HG03045 (cell line): Measurements from ENCODE around the gene MADD.

Experiments used
- ATAC-seq: cut with Tn5 transposase; IDR thresholded peaks from one replicate; pipeline ENCODE4 v1.9.1; 2021; ENCODE audit warnings: mild to moderate bottlenecking, moderate library complexity; ENCODE audit not compliant: unreplicated experiment

MADD gene

DNA sequence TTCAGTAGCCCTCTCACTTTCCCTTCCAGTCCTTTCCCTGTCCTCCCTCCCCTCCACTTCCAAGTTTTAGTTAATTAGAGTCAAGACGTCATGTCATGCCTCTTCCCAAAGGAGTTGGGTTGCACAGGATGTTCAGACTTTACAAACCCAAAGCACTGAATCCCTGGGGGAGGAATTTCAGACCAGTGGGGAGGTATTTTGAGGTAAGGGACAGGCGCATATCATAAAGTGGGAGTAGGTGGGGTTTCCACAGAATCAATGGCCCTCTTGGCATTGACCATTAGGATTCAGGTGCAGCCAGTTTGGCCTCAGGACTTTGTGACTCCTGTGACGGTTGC, 20.6 kb upstream of the MADD start:
- ATAC-seq, result no peak

DNA sequence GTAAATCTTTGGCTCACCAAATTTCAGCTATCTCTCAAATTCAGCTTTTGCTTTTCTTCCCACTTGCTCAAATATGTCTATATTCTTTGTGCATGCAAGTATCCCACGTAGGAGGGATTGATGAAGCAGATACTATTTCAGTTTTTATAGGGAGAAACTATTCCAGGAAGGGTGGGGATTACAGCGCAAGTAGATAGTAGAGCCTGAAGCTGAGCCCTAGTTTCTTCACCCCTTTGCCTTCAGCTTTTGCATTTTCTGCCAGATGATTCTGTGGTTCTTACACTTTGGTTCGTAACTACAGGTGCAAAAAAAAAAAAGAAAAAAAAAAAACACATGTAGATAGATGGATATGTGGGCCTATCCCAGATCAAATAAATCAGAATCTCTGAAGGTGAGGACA, 18.2 kb upstream of the MADD start:
- ATAC-seq, result no peak

DNA sequence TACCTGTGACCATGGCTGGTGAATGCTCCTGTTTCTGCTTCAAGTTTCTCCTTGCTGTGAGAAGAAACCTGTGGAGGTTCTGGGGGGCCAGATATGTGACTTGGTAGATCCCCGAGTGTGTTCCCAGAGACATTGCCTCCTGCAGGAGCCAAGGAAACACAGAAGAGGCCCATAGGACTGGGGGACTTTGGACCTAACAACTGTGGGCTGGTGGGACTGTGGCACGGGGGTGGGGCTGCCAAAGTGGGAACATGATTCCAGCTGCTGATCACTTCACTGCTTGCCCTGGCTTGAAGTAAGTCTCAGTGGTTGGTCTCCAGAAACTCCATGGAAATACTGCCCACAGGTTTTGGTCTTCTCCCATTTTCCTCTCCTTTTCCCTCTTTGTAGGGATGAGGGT, 16.3 kb upstream of the MADD start:
- ATAC-seq, result no peak

DNA sequence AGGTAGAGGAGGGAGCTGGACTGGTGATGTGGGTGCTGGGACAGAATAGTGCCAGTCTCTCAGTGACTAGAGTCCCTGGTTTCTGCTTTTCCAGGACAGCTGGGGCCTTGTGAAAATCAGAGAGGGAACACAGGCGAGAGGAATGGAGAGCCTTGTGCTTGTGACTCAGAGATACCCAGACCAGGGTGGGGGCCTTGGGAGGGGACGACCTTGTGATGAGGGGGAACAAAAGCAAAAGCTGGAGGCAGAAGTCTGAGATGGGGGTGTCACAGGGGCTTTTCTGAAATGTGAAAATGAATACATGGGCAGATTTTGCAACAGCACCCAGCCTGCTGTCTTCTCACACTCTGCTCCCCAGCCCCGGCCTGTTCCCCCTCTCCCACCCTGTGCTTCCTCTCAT, 15.5 kb upstream of the MADD start:
- no peak for ATAC-seq

DNA sequence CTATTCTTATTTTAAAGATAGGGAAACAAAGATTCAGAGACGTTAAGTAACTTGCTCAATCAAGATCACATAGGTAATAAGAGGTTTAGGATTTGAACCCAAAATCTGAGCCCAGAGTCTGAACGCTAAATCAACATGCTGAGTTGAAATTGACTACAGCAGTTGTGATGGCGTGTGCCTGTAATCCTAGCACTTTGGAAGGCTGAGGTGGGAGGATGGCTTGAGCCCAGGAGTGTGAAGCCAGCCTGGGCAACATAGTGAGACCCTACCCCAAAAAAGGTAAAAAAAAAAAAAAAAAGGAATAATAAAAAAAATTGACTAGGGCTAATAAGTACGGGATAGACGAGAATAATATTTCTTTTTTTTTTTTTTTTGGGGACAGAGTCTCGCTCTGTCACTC, 13.6 kb upstream of the MADD start:
- ATAC-seq, result no peak

DNA sequence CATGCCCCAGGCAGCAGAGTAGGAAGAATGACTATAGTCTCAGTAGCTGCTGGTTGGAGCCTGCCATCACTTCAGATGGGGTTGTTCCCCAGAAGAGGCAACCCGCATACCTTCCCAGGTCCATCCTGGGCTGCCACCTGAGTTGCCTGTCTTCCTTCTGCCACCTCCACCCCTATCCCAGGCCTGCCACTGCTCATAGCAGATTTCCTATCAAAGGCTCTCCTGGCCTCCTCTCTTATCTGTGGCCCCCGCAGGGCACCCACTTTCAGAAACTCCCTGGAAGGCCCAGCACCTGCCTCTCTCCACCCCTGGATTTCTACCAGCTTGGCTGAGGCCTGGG, 12.8 kb upstream of the MADD start:
- ATAC-seq, result no peak

DNA sequence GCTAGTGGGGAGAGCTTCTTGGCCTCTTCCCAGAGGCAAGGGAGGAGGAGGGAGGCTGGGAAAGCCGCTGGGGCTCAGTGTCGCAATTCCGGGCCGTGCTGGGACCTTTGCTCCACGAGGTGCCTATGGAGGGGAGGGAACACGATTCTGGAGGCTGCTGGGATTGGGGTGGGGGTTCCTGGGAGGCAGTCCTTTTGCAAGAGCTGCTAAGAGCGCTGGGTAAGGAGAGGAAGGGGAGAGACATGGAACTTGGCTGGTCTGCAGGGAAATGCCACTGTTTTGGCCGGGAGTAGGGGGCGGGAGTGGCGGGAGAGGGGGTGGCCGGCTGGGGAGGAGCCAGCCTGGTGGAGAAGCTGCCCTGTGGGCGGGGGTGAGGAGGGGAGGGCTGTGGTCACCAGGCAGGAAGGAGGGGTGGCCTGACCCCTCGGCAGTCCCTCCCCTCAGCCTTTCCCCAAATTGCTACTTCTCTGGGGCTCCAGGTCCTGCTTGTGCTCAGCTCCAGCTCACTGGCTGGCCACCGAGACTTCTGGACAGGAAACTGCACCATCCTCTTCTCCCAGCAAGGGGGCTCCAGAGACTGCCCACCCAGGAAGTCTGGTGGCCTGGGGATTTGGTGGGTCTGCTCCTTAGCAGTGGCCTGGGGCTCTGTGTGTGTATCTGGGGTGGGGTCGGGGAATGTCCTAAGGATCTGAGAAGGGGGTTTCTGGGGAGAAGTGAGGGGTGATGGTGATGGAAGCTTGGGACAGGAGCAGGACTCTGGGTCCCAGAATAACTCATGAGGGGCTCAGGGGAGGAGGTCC, 12.2 kb upstream of the MADD start, which contains the start of gene NR1H3:
TSS of gene NR1H3 (plus strand) at position 480 of the 800 bp plus-strand sequence. CDS start 1,221 bp downstream, outside the sequence.
- ATAC-seq, result no peak

DNA sequence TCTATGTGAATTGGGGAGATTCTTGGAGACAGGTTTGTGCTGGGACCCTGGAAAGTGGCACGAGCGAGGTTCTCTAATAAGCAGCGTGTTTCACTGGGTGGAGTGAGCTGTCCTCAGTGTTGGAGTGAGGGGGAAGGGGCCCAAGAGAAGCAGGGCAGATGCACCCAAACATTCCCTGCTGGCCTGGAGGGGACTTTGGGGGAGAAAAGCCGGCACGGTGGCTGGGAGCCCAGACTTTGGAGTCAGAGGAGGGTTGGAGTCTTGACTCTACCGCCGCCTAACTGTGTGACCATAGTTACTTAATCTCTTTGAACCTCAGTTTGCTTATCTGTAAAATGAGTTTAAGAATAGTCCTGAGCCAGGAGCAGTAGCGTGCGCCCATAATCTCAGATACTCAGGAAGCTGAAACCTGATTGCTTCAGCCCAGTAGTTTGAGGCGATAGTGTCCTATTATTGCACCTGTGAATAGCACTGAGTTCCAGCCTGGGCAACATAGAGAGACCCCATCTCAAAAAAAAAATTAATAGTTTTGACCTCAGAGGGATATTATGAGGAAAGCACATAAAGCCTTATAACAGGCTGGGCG, 11.5 kb upstream of the MADD start:
- ATAC-seq, result no peak

DNA sequence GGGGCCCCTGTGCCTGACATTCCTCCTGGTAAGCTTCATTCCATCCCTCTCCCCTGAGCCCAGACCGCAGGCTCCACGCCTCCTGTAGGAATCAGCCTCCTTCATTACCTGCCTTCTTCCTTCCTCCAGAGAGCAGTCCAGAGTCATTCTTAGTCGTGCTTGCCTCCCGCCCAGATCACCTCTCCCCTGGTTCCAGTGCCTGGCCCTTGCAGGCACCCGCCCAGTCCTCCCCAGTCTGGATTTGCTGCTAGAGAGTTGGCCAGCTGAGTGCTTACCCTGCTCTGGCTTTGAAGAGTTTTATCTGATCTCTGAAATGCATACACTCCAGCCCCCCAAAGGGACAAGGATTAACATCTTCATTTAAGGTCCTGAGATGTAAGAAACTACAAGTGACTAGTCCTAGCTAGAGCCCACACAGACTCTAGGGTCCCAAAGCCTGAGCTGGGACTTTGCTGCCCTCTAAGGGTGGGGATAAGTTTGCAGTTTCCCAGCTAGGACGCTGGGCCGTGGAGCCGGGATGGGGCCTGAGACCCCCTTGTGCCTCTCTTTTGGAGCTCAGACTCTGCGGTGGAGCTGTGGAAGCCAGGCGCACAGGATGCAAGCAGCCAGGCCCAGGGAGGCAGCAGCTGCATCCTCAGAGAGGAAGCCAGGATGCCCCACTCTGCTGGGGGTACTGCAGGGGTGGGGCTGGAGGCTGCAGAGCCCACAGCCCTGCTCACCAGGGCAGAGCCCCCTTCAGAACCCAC, 10.5 kb upstream of the MADD start:
- ATAC-seq, result no peak

DNA sequence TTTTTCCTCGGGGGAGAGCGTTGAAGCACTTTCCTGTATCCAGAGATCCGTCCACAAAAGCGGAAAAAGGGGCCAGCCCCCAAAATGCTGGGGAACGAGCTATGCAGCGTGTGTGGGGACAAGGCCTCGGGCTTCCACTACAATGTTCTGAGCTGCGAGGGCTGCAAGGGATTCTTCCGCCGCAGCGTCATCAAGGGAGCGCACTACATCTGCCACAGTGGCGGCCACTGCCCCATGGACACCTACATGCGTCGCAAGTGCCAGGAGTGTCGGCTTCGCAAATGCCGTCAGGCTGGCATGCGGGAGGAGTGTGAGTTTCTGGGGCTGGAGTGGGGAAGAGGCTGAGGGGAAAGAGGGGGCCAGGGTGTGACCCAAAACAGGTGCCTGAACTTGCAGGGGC, 9.6 kb upstream of the MADD start:
- no peak for ATAC-seq

DNA sequence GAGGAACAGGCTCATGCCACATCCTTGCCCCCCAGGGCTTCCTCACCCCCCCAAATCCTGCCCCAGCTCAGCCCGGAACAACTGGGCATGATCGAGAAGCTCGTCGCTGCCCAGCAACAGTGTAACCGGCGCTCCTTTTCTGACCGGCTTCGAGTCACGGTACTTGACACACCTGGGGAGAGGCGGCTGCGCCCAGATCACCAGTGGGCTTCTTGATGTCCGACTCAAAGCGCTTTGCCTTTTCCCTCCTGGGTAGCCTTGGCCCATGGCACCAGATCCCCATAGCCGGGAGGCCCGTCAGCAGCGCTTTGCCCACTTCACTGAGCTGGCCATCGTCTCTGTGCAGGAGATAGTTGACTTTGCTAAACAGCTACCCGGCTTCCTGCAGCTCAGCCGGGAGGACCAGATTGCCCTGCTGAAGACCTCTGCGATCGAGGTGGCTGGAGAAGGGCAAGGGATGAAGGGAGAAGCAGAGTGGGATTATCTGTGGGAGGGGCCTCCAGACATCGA, 8.6 kb upstream of the MADD start:
- no peak for ATAC-seq

DNA sequence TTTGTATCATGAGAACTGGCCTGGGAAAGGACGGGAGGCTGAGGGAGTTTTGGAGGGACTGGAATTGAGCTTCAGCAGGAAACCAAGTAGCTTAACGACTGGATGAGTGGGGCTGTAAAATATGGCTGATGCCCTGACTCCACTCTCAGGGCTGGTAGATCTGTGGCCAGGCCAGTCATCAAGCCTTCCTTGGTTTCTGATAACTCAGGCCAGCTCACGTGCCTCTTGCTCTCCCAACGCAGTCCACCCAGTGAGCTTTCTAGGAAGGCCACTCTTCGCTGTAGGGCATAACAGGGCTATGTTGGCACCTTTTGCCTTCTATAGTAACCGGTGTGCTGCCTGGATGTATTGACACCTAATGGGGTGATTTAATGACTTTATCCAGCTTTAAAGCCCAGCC, 5.8 kb upstream of the MADD start:
- no peak for ATAC-seq

DNA sequence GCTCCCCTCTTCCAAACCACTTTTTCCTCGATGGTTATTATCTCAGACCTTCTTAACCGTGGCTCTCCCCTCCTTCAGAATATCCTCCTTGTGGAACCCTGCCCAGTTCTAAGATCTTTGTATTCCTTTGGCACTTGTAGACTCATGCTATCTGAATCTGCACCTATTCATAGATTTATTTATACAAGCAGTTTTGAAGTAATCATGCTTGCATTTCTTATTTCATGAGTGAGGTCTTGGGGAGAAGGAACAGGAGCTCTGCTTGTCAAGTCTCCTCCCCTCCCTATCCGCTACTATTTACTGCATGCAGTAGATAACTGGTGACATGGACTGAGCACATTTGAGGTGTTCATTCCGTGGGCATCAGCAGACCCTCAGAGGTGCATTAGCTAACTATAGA, 5.4 kb upstream of the MADD start:
- no peak for ATAC-seq

DNA sequence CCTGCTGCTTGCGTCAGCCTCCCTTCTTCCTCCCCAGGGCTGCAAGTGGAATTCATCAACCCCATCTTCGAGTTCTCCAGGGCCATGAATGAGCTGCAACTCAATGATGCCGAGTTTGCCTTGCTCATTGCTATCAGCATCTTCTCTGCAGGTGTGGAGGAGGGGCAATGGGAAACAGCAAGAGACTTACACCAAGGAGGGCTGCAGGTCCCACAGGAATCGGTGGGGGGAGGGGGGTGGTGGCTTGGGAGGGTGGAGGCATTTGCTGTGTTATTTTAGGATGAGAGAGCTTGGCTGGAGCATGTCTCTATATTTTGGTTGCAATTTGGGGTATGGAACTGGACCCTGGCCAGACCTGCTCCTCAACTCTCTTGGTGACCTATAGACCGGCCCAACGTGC, 2.1 kb upstream of the MADD start:
- ATAC-seq, result no peak

DNA sequence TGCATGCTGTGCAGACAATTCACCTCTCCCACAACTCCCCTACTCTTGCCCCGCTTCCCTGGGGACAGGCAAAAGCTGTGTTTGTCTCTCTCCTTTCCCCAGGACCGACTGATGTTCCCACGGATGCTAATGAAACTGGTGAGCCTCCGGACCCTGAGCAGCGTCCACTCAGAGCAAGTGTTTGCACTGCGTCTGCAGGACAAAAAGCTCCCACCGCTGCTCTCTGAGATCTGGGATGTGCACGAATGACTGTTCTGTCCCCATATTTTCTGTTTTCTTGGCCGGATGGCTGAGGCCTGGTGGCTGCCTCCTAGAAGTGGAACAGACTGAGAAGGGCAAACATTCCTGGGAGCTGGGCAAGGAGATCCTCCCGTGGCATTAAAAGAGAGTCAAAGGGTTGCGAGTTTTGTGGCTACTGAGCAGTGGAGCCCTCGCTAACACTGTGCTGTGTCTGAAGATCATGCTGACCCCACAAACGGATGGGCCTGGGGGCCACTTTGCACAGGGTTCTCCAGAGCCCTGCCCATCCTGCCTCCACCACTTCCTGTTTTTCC, 1.4 kb upstream of the MADD start:
- no peak for ATAC-seq

DNA sequence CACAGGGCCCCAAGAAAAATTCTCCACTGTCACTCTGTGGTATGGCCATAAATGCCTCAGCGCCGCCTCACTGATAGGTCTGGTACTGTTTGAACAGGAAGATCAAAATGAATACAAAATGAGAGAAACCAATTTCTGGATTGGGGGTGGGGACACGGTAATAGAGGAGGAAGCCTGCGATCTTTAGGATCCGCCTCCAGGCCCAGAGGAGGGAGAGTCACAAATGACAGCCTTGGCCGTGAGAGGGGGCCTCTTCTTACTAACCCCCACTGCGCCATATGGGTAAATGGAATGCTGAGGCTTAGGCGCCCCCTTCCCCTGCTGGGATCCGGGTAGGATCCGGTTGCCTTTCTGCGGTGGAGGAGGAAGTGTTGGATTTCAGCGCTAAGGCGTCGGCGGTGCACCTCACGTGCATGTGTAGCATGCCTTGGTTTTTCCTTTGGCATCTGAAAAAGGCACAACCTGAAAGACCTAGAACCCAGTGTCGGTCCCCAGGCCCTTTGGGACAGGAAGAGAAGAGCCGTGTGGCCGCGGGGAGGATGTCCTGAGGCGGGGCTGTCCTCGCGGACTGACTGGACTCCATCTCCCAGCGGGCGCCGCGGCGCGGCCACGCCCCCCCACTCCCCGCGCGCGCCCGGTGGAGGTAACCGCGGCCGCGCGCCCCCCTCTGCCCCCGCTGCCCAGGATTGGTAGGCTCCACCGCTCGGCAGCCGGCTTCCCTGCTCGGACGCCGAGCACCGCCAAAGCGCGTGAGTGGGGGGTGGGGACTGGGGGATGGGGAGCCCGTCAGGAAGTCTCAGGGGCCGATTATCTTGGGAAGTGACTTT, 718 bp upstream of the MADD start:
- ATAC-seq, result peak; percentile 61

DNA sequence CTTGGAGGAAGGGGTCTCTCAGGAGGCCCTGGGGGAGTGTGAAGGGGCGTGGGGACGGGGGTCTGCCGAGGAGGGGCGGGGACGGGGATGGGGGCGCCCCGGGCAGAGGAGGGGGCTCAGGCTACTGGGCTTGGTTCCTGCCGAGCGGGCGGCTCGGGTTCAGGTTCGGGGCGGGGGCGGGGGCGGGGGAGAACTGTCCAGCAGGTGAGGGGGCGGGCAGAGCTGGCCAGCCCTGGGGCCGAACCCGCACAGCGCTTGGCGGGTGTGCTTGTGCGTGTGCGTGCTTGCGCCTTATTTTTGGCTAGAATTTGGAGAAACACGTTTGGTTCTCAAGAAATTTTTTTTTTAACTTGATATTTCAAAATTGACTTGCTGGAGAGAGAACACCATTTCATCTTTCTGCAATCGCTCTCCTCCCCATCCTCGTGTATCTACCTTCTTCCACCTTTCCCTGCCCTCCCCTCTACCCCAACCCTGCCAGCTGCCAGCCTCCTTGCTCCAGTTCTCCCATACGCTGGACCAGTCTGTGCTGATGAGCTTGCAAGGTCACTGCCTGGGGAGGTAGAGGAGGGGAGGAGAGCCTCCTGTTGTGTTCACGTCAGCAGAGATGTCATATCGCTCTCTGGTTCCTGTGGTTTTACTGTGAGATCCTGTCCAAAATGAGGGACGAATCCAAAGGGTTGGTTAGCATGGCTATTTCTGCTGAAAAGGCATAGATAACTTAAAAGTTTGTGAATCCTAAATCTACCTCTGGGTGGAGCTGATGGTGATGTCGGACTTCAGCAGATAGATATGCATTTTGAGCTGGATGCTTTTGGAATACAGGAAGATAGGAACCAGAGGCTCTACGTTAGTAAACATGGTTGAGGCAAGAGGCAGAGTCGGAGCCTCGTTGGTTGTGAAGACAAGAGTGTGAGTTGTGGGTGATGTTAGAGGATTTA, 668 bp downstream of the MADD start:
- ATAC-seq, result no peak

DNA sequence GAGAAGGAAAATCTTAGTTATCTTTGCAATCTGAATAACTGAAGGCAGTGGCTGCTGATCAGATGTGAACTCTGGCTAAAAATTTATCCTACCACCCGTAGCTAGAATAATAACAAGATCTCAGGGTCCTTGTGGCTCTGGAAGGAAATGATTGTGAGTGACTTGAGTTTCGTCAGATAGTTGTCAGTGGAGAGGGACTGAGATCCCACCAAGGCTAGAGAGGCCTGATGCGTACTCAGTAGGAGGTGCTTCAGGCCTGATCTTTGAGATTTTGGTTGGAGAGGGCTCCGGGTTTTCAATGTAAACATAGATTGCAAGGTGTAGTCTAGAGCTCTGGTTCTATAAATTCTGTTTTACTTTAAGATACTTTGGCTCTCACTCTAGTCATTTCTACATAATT, 1.4 kb downstream of the MADD start:
- ATAC-seq, result no peak

DNA sequence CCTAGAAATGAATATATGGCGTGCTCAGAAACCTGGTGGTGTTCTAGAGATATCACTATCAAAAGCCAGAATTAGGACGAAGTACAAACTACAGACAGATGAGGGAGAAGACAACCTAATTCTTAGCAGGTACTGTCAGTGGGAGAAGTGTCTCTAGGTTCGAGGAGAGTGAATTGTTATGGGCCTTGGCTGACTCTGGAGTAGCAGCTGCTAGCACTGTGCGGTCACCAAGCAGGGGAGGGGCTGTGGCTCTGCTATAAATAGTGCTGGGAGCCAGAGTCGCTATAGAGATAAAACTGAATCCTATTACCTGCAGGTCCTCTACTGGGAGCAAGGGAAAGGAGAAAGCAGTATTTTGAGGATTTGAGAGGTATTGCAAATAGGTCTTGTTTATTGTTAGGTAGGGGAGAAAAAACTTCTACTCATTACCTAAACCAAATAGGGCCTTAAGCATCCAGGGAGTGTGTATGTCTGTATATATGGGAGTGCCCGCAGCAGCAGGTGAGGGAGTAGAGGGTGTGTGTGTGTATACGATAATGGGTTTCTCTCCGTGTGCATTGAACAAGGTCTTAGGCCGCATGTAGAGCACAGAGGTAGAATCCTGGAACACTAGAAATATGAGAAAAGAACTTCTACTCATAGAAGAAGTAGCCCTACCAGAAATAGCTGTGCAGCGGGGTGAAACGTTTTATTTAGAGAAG, 2.2 kb downstream of the MADD start:
- ATAC-seq, result no peak
